GM10847 (cell line): ENCODE measurements around the gene UGT1A10.
"Not testable (repeated sequence)": the region's sequence is repeated elsewhere in the genome, so short reads cannot be mapped to it uniquely, and the experiment has no call there.

ENCODE experiments used
- POLR2A ChIP-seq: IDR thresholded peaks from 2 replicates; pipeline ENCODE4 v1.6.1; 2011; ENCODE audit not compliant: insufficient read length; ENCODE audit errors: extremely low read depth

UGT1A10 gene

DNA sequence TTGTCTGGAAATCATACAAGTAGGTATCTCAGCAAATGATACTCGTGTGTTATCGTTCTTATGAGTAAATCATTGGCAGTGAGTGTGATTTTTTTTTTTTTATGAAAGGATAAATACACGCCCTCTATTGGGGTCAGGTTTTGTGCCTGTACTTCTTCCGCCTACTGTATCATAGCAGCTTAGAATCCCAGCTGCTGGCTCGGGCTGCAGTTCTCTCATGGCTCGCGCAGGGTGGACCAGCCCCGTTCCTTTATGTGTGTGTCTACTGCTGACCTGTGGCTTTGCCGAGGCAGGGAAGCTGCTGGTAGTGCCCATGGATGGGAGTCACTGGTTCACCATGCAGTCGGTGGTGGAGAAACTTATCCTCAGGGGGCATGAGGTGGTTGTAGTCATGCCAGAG, at the start of gene UGT1A10:
TSS of gene UGT1A10 (plus strand) at position 143 of the 400 bp plus-strand sequence. CDS start at position 218, 75 bp downstream.
- TF ChIP-seq POLR2A = not testable (repeated sequence)

DNA sequence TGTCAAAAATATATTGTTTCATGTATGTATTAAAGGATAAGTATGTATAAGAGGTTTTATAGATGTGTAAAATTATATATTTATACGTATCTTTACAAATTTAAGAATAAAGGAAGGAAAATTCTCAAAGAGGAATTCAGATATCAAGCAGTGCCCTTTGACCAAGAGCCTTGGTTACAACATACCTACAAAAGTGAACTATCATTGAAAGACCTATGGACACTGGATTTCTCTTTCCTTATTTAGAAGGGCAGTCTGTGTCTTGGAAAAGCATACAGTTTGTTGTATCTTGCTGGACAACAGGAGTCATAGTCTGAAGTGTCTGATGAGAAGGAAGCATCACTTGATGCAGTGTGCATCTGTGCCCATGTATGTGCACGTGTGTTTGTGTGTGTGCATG, 47.8 kb upstream of the UGT1A10 start:
- TF ChIP-seq POLR2A = no peak

DNA sequence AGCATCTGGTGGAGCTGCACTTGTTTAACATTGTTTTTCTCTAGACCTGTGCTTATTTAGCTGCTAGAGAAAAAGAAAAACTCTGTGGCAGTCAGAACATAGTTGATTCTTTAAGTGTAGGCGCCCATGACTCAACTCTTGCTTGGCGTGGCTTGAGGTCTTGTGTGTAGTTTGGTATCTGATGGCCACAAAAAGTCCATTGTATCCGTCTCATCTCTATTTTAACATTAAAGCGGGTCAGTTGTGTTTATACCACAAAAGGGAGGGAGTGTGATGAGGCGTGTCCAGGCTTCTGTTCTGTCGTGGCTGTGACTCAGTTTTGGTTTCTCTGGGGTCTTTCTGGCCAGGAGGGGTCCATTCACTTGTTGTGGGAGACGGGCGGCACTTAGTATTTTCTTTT, 43.0 kb upstream of the UGT1A10 start:
- TF ChIP-seq POLR2A = no peak

DNA sequence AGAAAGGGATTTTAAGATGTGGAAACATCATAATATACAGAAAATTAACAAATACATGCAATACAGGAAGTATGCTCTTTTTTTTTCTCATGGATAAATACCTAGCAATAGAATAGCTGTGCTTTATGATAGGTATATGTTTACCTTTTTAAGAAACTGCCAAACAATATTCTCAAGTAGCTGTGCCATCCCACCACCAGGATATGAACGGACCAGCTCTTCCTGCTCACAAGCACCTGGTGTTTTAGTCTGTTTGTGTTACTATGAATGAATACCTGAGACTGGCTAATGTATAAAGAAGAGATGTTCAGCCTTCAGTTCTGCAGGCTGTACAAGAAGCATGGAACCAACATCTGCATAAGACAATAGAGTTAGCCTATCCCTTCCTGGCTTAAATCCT, 38.7 kb upstream of the UGT1A10 start:
- TF ChIP-seq POLR2A = no peak

DNA sequence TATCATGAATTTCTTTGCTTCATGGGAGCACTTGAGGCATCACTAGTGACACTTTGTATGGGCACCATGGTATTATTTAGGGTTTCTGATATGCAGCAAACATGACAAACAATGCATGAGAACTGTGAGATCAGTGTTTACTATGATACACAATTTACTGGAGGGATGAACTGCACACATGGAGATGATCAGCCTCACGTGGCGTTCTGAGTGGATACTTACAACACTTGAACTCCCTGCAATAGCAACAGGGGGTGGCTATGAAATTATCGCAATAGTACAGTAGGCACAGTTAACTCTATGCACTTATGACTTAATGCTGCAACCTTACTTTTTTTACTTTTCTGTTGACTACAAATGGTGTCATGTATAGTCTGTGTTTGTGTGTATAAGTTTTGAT, 37.3 kb upstream of the UGT1A10 start:
- TF ChIP-seq POLR2A = no peak

DNA sequence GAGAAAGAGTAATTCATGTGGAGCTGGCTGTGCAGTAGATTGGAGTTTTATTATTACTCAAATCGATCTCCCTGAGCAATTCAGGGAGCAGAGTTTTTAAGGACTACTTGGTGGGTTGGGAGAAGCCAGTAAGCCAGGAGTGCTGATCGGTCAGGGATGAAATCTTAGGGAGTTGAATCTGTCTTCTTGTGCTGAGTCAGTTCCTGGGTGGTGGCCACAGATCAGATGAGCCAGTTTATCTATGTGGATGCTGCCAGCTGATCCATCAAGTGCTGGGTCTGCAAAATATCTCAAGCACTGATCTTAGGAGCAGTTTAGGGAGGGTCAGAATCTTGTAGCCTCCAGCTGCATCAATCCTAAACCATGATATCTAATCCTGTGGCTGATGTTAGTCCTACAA, 35.9 kb upstream of the UGT1A10 start:
- no peak for TF ChIP-seq POLR2A

DNA sequence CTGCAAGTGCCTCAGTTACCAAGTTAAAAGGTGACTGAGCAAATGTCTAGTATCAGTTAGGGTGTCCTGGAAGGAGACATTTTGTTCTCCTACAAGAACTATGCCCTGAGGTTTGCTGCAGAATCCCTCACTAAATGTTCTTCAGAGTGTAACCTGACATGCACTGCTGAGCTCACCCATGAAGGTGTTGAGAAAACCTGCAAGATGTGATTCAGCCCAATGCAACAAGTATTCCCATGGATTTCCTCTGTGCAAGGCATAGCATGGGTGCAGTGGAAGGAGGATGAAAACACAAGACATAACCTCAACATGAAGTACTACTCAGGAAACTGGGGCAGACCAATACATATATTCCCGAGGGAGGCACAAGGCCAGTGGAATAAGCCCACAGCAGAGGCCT, 34.2 kb upstream of the UGT1A10 start:
- TF ChIP-seq POLR2A = no peak

DNA sequence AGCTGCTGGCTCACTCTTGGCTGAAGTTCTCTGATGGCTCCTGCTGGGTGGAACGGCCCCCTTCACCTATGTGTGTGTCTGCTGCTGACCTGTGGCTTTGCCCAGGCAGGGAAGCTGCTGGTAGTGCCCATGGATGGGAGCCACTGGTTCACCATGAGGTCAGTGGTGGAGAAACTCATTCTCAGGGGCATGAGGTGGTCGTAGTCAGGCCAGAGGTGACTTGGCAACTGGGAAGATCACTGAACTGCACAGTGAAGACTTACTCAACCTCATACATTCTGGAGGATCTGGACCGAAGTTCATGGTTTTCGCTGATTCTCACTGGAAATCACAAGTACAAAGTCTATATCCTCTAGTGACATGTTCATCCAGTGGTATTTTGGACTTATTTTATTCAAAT, 32.7 kb upstream of the UGT1A10 start:
- TF ChIP-seq POLR2A = no peak

DNA sequence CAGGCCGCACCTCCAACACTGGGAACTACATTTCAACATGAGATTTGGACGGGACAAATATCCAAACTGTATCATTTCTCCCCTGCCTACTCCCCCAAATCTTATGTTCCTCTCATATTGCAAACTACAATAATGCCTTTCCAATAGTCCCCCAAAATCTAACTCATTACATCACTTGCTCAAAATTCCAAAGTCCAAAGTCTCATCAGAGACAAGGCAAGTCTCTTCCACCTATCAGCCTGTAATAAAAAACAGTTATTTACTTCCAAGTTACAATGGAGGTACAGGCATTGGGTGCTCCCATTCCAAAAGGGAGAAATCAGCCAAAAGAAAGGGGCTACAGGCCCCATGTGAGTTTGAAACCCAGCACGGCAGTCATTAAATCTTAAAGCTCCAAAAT, 31.4 kb upstream of the UGT1A10 start:
- no peak for TF ChIP-seq POLR2A

DNA sequence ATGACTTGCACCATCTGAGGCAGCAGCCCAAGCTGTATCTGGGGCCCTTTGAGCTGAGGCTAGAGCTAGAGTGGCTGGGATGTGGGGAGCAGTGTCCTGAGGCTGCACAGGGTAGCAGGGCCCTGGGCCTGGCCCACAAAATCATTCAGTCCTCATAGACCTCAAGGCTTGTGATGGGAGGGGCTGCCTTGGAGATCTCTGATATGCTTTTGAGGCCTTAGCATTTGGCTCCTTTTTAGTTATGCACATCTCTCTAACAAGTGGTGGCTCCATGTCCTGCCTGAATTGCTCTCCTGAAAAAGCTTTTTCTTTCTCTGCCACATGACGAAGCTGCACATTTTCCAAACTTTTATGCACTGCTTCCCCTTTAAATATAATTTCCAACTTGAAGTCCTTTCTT, 30.6 kb upstream of the UGT1A10 start:
- TF ChIP-seq POLR2A = no peak

DNA sequence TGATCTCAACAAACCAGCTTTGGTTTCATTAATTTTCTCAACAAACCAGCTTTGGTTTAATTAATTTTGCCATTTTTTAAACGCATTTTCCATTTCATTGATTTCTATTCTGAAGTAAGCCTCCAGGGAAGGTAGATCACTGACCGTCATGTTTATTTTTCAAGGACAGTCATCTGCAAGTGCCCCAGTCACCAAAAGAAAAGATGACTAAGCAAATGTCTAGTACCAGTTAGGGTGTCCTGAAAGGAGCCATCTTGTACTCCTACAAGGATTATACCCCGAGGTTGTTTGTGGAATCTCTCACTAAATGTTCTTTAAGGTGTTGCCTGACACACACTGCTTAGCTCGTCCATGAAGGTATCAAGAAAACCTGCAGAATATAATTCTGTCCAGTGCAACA, 25.0 kb upstream of the UGT1A10 start:
- TF ChIP-seq POLR2A = no peak

DNA sequence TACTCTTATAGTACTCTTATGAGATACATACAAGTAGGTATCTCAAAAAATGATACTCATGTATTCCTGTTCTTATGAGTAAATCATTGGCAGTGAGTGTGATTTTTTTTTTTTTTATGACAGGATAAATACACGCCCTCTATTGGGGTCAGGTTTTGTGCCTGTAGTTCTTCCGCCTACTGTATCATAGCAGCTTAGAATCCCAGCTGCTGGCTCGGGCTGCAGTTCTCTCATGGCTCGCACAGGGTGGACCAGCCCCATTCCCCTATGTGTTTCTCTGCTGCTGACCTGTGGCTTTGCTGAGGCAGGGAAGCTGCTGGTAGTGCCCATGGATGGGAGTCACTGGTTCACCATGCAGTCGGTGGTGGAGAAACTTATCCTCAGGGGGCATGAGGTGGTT, 18.8 kb upstream of the UGT1A10 start, which contains the start of gene UGT1A8:
TSS of gene UGT1A8 (plus strand) at position 158 of the 400 bp plus-strand sequence. CDS start at position 233, 75 bp downstream.
- not testable (repeated sequence) for TF ChIP-seq POLR2A

DNA sequence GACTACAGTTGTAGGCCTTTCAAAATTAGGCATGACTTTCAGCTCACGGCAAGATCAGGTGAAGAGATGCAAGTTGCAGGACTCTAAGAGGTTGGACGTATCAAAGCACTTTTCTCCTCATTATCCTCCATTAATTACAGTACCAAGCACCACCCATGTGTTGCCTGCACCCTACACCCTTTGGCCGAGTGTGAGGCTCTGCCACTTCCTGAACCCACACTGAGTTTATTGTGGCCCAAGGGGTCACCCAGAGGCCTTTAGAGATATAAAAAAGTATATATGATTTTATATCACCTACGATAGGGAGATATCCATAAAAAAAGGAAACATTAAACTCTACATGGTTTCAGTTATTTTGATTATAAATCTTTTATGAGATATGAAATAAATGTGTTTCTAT, 16.0 kb upstream of the UGT1A10 start:
- no peak for TF ChIP-seq POLR2A

DNA sequence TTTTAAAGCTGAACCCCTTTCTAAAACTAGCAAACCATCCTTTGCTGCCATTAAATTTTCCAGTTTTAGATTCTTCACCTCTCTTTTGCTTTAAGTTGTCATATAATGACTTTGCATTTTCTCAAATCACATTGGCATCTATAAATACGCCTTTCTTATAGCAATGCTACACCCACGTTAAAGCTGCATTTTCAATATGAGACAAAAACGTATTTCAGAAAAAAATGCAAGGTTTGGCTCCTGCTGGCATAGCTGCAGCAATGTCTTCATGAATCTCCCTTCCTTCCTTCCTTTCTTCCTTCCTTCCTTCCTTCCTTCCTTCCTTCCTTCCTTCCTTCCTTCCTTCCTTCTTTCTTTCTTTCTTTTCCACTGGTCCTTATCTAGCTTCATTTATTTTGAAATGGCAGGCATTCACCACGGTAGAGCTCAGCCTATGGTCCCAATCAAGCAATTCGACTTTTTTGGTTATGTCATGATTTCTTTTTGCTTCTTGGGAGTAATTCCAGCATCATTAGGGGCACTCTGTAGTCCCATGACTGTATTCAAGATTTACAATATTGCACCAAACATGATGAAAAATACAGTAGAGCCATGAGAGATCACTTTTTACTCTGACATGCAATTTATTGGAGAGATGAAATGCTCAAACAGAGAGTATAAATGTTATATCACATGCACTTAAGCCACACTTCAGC, 8.8 kb upstream of the UGT1A10 start:
- TF ChIP-seq POLR2A = no peak

DNA sequence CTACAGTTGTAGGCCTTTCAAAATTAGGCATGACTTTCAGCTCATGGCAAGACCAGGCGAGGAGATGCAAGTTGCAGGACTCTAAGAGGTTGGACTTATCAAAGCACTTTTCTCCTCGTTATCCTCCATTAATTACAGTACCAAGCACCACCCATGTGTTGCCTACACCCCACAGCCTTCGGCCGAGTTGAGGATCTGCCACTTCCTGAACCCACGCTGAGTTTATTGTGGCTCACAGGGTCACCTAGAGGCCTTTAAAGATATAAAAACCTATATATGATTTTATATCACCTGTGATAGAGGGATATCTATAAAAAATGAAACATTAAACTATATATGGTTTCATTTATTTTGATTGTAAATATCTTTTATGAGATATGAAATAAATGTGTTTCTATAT, 2.6 kb downstream of the UGT1A10 start:
- TF ChIP-seq POLR2A = no peak

DNA sequence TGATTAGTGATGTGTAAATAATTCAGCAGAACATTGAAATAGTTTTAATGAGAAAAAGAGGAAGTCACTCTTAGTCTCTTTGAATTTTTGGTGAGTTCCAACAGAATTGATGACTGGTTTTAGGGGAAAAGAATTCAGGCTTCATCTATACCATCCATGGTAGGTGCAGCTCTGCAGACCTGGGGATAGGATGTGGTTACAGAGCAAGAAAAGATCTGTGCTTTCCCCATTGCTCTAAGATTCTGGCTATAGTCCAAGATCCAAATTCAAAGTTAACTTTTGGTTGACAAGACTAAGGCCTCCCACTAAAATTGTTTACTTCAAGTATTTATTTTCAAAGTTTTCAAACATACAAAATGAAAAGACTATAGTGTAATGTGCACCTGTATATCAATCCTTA, 3.6 kb downstream of the UGT1A10 start:
- no peak for TF ChIP-seq POLR2A

DNA sequence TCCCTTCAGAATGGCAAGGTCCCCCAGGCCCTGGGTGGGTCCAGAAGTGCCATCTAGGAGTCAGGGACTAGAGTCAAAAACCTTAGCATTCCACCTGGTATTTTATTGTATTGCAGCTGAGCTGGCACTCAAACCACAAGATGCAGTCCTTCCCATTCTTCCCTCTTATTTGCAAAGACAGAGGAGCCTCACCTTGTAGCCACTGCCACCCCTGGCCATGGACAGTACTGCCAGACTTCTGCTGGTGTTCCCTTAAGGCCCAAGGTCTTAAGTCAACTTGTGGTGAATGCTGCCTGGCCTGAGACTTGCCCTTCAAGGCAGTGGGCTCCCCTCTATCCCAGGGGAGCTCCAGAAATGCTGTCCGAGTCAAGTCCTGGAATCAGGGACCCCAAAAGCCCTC, 6.9 kb downstream of the UGT1A10 start:
- TF ChIP-seq POLR2A = no peak
